ENCODE data around the gene ZNF280B.
"Not testable (repeated sequence)": the region's sequence is repeated elsewhere in the genome, so short reads cannot be mapped to it uniquely, and the experiment has no call there.

The ZNF280B gene

GRCh38 chr22:22513619-22514018, 5.1 kb upstream of the ZNF280B start:
- CTCF ChIA-PET = interaction anchor here (0.8 to 1.6 kb wide), 3 partner anchors 50 to 171 kb away, joined by 3 to 6 read pairs (median 3); no protein-coding TSS in a partner anchor
- POLR2A ChIA-PET = no interaction called here

DNA sequence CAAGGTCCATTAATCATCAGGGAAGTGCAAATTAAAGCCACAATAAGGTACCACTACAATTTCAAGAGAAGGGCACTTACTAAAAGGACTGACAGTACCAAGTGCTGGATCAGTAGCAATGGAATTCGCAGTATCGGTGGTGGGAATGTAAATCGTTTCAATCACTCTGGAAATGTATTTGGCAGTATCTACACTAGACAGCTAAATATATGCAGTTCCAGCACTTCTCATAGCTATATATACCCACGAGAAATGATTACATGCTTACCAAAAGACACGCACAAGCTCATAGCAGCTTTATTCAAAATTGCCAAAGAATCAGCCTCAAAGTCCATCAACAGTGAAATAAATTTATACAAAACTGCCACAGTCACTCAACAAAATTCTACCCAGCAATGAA, 4.4 kb upstream of the ZNF280B start:
- no peak for DNase-seq (ENCODE audit: extremely low spot score)
- ChIA-PET POLR2A (no interaction called here), CTCF (interaction anchor here (0.8 to 1.6 kb wide), 3 partner anchors 49 to 170 kb away, joined by 3 to 6 read pairs (median 3); no protein-coding TSS in a partner anchor)
- TF ChIP-seq CTCF (IDR thresholded peaks at IDR 0.05; ENCODE audit: control extremely low read depth, extremely low read depth, low read depth, missing control alignments) = no peak

More at GRCh38 chr22:22513619-22514018, 5.1 kb upstream of the ZNF280B start:
- DNase-seq (ENCODE audit: extremely low spot score) = no peak
- TF ChIP-seq CTCF (IDR thresholded peaks at IDR 0.05; ENCODE audit: control extremely low read depth, extremely low read depth, low read depth, missing control alignments) = no peak

GRCh38 chr22:22510833-22511232, 2.3 kb upstream of the ZNF280B start:
- CTCF ChIA-PET = interaction anchor here (1.4 to 3.7 kb wide), 3 partner anchors 10 to 22 kb away, joined by 4 to 24 read pairs (median 4); partner anchors contain the start of gene ZNF280A
- DNase-seq (ENCODE audit: extremely low spot score); POLR2A ChIA-PET: not testable (repeated sequence)

- POLR2A ChIA-PET; DNase-seq (ENCODE audit: extremely low spot score): not testable (repeated sequence)
- CTCF ChIA-PET = interaction anchor here (0.8 to 3.7 kb wide), 7 partner anchors 10 to 51 kb away, joined by 3 to 24 read pairs (median 4); partner anchors contain the start of gene ZNF280A
Observed at GRCh38 chr22:22509912-22510311, 1.4 kb upstream of the ZNF280B start.

GRCh38 chr22:22507743-22508273, 734 bp downstream of the ZNF280B start:
- no peak for DNase-seq (ENCODE audit: extremely low spot score)
- TF ChIP-seq CTCF (IDR thresholded peaks at IDR 0.05; ENCODE audit: control extremely low read depth, extremely low read depth, low read depth, missing control alignments) = no peak
- ChIA-PET CTCF (interaction anchor here (1.0 to 3.7 kb wide), 5 partner anchors 13 to 44 kb away, joined by 3 to 24 read pairs (median 4); partner anchors contain the start of gene ZNF280A), POLR2A (no interaction called here)

GRCh38 chr22:22506736-22507135, 1.8 kb downstream of the ZNF280B start:
- POLR2A ChIA-PET = no interaction called here
- DNase-seq (ENCODE audit: extremely low spot score) = no peak
- no peak for TF ChIP-seq CTCF (IDR thresholded peaks at IDR 0.05; ENCODE audit: control extremely low read depth, extremely low read depth, low read depth, missing control alignments)
- CTCF ChIA-PET = interaction anchor here (1.0 to 2.5 kb wide), 2 partner anchors 34 to 43 kb away, joined by 3 to 9 read pairs; no protein-coding TSS in a partner anchor

DNA sequence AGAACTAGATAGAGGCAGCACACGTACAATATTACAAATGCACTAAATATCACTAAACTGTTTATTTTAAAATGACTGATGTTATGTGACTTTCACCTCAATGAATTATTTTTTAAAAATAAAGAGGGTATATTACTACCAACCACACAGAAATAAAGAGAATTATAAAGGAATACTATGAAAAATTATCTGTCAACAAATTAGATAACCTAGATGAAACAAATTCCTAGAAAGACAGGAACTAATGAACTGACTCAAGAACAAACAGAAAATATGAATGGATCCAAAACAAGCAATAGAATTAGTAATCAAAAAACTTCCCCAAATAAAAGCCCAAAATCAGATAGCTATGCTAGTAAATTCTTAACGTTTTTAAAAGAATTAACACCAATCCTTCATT, 10.3 kb downstream of the ZNF280B start:
- TF ChIP-seq CTCF (IDR thresholded peaks at IDR 0.05; ENCODE audit: control extremely low read depth, extremely low read depth, low read depth, missing control alignments) = no peak
- POLR2A ChIA-PET = no interaction called here
- CTCF ChIA-PET = no interaction called here
- no peak for DNase-seq (ENCODE audit: extremely low spot score)

DNA sequence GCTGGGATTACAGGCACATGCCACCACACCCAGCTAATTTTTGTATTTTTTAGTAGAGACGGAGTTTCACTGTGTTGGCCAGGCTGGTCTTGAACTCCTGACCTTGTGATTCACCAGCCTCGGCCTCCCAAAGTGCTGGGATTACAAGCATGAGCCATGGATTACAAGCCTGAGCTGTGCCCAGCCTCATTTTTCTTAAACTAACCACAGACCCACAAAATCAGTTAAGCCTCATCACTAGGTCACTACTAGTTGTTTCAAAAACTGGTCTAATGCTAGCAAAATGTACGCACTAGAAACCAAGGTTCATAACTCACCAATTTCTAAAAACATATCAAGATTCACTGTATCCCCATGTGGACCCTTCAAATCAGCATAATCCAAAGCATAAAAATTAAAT, 17.0 kb downstream of the ZNF280B start:
- not testable (repeated sequence) for DNase-seq (ENCODE audit: extremely low spot score)
- ChIA-PET POLR2A (interaction anchor here (0.6 kb wide), 2 partner anchors 20 to 897 kb away, joined by 5 to 6 read pairs; no protein-coding TSS in a partner anchor), CTCF (interaction anchor here (1.2 to 2.3 kb wide), 5 partner anchors 8 to 20 kb away, joined by 3 to 7 read pairs (median 4); partner anchors contain the start of gene ZNF280B)

All from GM10248 (cell line).